Nephron (organoid): ENCODE data around the gene GALNT14.

Source experiments
- H3K27ac Mint-ChIP-seq, 3 experiments: 2 replicates each; pipeline ENCODE4 v1.8.0; 2020; ENCODE audit warnings: mixed read lengths in 3 of 3, mild to moderate bottlenecking in 2 of 3, moderate library complexity in 1 of 3
- H3K27me3 Mint-ChIP-seq: 2 replicates; pipeline ENCODE4 v1.8.0; 2021; ENCODE audit warnings: low read depth, mild to moderate bottlenecking, moderate library complexity, mixed read lengths
- H3K36me3 Mint-ChIP-seq: 2 replicates; pipeline ENCODE4 v1.8.0; 2020; ENCODE audit warnings: low read depth, mixed read lengths
- H3K4me1 Mint-ChIP-seq: 2 replicates; pipeline ENCODE4 v1.8.0; 2020; ENCODE audit warnings: mixed read lengths
- H3K4me3 Mint-ChIP-seq, 3 experiments: 2 replicates each; pipeline ENCODE4 v1.8.0; 2020; ENCODE audit warnings: mild to moderate bottlenecking in 3 of 3, mixed read lengths in 3 of 3, moderate library complexity in 2 of 3
- H3K9me3 Mint-ChIP-seq: 2 replicates; pipeline ENCODE4 v1.8.0; 2020; ENCODE audit warnings: mixed read lengths
- TF ChIP-seq, protein P1 (sequence below), 3 experiments: fragments of 200-600 bp; sonication (generic); IDR thresholded peaks; one replicate each; pipeline ENCODE4 v1.5.0; 2021; ENCODE audit warnings: antibody characterized with exemption in 3 of 3; ENCODE audit not compliant: unreplicated experiment in 3 of 3

Gene GALNT14

GRCh38 chr2:30942419-30942818 is 195.8 kb downstream of the GALNT14 start:
- H3K4me1 Mint-ChIP-seq: peaks cover 7% of the 10 kb centered on the region
- no peak overlapping the region for H3K4me3 Mint-ChIP-seq
- no peaks in the 10 kb centered on the region for H3K9me3 Mint-ChIP-seq
- peaks cover 4% of the 10 kb centered on the region for H3K36me3 Mint-ChIP-seq
- TF ChIP-seq, protein P1, sequence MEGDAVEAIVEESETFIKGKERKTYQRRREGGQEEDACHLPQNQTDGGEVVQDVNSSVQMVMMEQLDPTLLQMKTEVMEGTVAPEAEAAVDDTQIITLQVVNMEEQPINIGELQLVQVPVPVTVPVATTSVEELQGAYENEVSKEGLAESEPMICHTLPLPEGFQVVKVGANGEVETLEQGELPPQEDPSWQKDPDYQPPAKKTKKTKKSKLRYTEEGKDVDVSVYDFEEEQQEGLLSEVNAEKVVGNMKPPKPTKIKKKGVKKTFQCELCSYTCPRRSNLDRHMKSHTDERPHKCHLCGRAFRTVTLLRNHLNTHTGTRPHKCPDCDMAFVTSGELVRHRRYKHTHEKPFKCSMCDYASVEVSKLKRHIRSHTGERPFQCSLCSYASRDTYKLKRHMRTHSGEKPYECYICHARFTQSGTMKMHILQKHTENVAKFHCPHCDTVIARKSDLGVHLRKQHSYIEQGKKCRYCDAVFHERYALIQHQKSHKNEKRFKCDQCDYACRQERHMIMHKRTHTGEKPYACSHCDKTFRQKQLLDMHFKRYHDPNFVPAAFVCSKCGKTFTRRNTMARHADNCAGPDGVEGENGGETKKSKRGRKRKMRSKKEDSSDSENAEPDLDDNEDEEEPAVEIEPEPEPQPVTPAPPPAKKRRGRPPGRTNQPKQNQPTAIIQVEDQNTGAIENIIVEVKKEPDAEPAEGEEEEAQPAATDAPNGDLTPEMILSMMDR (IDR thresholded peaks at IDR 0.05; ENCODE audit: unreplicated experiment in 3 of 3): no peak
- H3K27me3 Mint-ChIP-seq: peaks cover 31% of the 10 kb centered on the region
- H3K27ac Mint-ChIP-seq: no peak overlapping the region

DNA sequence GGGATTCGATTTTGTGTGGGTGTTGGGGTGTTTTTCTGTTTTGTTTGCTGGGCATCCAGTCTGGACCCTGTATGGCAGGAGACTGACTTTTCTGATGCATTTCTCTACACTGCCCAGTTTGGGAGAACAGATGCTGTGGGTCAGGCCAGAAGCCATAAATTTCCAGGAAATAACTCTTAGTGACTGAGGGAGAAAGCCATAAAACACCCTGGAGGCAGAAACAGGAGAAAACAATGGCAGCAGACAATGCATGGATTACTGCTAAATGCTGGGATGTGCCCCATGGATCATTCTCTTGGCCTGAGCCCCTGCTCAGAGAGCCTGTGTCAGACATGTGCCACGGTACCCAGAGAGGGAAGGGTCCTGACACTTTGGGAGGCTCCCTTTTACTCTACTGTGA is 197.4 kb downstream of the GALNT14 start:
- H3K4me3 Mint-ChIP-seq: no peak overlapping the region

GRCh38 chr2:30939364-30939763 is 198.9 kb downstream of the GALNT14 start:
- Mint-ChIP-seq H3K27ac (no peak overlapping the region), H3K36me3 (no peaks in the 10 kb centered on the region), H3K4me1 (peaks cover 7% of the 10 kb centered on the region), H3K9me3 (no peaks in the 10 kb centered on the region), H3K27me3 (peaks cover 31% of the 10 kb centered on the region), H3K4me3 (no peak overlapping the region)
- TF ChIP-seq, protein P1 (IDR thresholded peaks at IDR 0.05; ENCODE audit: unreplicated experiment in 3 of 3): no peak

More for the DNA sequence above, 197.4 kb downstream of the GALNT14 start:
- TF ChIP-seq, protein P1 (IDR thresholded peaks at IDR 0.05; ENCODE audit: unreplicated experiment in 3 of 3): no peak
- no peak overlapping the region for H3K27ac Mint-ChIP-seq
- H3K27me3 Mint-ChIP-seq: peaks cover 31% of the 10 kb centered on the region
- peaks cover 7% of the 10 kb centered on the region for H3K4me1 Mint-ChIP-seq
- no peaks in the 10 kb centered on the region for H3K9me3 Mint-ChIP-seq
- H3K36me3 Mint-ChIP-seq: no peaks in the 10 kb centered on the region

GRCh38 chr2:30938196-30938595 is 200.0 kb downstream of the GALNT14 start:
- TF ChIP-seq, protein P1 (IDR thresholded peaks at IDR 0.05; ENCODE audit: unreplicated experiment in 3 of 3): no peak
- H3K27ac Mint-ChIP-seq: no peak overlapping the region
- peaks cover 7% of the 10 kb centered on the region for H3K4me1 Mint-ChIP-seq
- H3K4me3 Mint-ChIP-seq: no peak overlapping the region
- H3K36me3 Mint-ChIP-seq: no peaks in the 10 kb centered on the region
- H3K9me3 Mint-ChIP-seq: no peaks in the 10 kb centered on the region
- H3K27me3 Mint-ChIP-seq: peaks cover 31% of the 10 kb centered on the region

GRCh38 chr2:30936977-30937376 is 201.3 kb downstream of the GALNT14 start:
- H3K4me1 Mint-ChIP-seq: peaks cover 7% of the 10 kb centered on the region
- peaks cover 34% of the 10 kb centered on the region for H3K27me3 Mint-ChIP-seq
- no peak overlapping the region for H3K27ac Mint-ChIP-seq
- TF ChIP-seq, protein P1 (IDR thresholded peaks at IDR 0.05; ENCODE audit: unreplicated experiment in 3 of 3): no peak
- no peaks in the 10 kb centered on the region for H3K9me3 Mint-ChIP-seq
- no peaks in the 10 kb centered on the region for H3K36me3 Mint-ChIP-seq
- H3K4me3 Mint-ChIP-seq: no peak overlapping the region

DNA sequence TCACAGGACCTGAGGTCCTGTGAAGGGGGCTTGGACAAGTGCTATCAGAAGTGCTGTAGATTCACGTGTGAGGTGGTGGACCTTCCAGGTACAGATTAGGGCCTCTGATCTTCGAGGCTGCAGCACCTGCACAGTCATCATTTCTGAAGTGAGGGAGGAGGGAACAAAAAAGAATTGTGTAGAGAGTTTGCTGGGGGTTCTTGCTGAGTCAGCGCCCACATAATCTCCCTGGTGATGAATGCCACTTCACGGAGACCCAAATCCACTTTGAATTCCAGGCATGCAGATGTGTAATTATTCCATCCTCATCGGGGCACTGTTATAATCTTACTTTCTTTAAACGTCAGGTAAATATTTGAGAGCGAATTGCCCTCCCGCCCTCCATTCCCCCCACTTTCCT is 202.4 kb downstream of the GALNT14 start:
- TF ChIP-seq, protein P1 (IDR thresholded peaks at IDR 0.05; ENCODE audit: unreplicated experiment in 3 of 3): no peak
- Mint-ChIP-seq H3K9me3 (no peaks in the 10 kb centered on the region), H3K27me3 (peaks cover 29% of the 10 kb centered on the region), H3K4me1 (peaks cover 7% of the 10 kb centered on the region), H3K4me3 (no peak overlapping the region), H3K36me3 (no peaks in the 10 kb centered on the region), H3K27ac (no peak overlapping the region)
